ENCODE results near the gene NDOR1.

NDOR1 gene

DNA sequence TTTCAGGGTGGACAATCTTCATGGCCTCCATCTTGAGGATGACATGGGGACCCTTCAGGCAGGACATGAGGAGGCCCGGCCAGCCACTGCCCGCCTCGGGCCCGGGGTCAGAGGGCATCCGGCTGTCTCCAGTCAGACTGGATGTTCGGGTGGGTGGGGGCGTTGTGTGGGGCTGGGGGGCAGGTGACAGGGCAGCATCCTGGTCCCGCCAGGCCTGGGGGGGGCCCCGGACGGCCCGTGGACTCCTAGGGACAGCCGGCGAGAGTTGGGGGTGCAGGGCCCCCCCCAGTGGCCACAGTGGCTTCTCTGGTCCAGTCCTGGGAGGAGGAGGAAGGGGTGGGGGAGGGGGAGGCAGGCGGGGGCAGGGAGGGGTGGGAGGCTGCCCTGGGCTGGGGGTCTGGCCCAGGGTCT lies 15.6 kb downstream of the NDOR1 start:
- no peak overlapping the region for H3K4me3 ChIP-seq (ENCODE audit: low read depth, low read length)
- no peak overlapping the region for H3K18ac ChIP-seq (ENCODE audit: low read length)
- no peak overlapping the region for H3K14ac ChIP-seq (ENCODE audit: low read length)
- H2BK12ac ChIP-seq (ENCODE audit: low read length) = no peak overlapping the region
- H3K23ac ChIP-seq (ENCODE audit: low read length) = no peak overlapping the region
- H4K8ac ChIP-seq (ENCODE audit: low read depth, low read length) = no peak overlapping the region
- H3K4me2 ChIP-seq (ENCODE audit: low read length) = no peak overlapping the region
- peaks cover 10 to 12% of the 10 kb centered on the region in 2 experiments for H3K36me3 ChIP-seq (ENCODE audit: control insufficient read depth in 1 of 2, insufficient read depth in 2 of 2, low read length in 2 of 2)
- no peak overlapping the region for H3K27ac ChIP-seq (ENCODE audit: low read depth, low read length)
- no peak overlapping the region for H2AFZ ChIP-seq (ENCODE audit: insufficient read depth, low read length, poor library complexity)
- peaks cover 21 to 24% of the 10 kb centered on the region in 2 experiments for H3K4me1 ChIP-seq (ENCODE audit: control insufficient read depth in 1 of 2, insufficient read depth in 2 of 2, low read length in 2 of 2)
- H4K12ac ChIP-seq (ENCODE audit: low read depth, low read length) = no peak overlapping the region
- peaks cover 2% of the 10 kb centered on the region for H3K79me2 ChIP-seq (ENCODE audit: control insufficient read depth, insufficient read depth, low read length, poor library complexity)
- H3K9me3 ChIP-seq (ENCODE audit: insufficient read depth, low read depth, low read length) = no peaks in the 10 kb centered on the region
- no peak overlapping the region for H2AK5ac ChIP-seq (ENCODE audit: low read length)
- no CpG with 5 or more reads among the region's 14 CpGs for WGBS (ENCODE audit: extremely low coverage, insufficient coverage, insufficient read length)
- no peak overlapping the region for H4K91ac ChIP-seq (ENCODE audit: low read depth, low read length)
- DNase-seq = no peak
- H2BK5ac ChIP-seq (ENCODE audit: low read depth, low read length, poor library complexity) = no peak overlapping the region
- no peak overlapping the region for H3K9ac ChIP-seq (ENCODE audit: low read length)
- no peak overlapping the region for H2BK120ac ChIP-seq (ENCODE audit: insufficient read depth, low read length, poor library complexity)
- H3K79me1 ChIP-seq (ENCODE audit: low read length) = peaks cover 8% of the 10 kb centered on the region
- no peak overlapping the region for H3K4ac ChIP-seq (ENCODE audit: low read depth, low read length)
- no peaks in the 10 kb centered on the region for H3K27me3 ChIP-seq (ENCODE audit: insufficient read depth, low read length)

GRCh38 chr9:137221506-137222111 lies 16.1 kb downstream of the NDOR1 start:
- Histone ChIP-seq H3K9me3 (ENCODE audit: insufficient read depth, low read depth, low read length) (no peaks in the 10 kb centered on the region), H3K18ac (ENCODE audit: low read length) (no peak overlapping the region), H2BK12ac (ENCODE audit: low read length) (no peak overlapping the region), H3K14ac (ENCODE audit: low read length) (no peak overlapping the region), H3K4me2 (ENCODE audit: low read length) (peak overlapping the region; percentile 63), H3K4ac (ENCODE audit: low read depth, low read length) (no peak overlapping the region), H4K8ac (ENCODE audit: low read depth, low read length) (peak overlapping the region; percentile 26), H2BK120ac (ENCODE audit: insufficient read depth, low read length, poor library complexity) (no peak overlapping the region), H3K27ac (ENCODE audit: low read depth, low read length) (no peak overlapping the region), H2AFZ (ENCODE audit: insufficient read depth, low read length, poor library complexity) (peak overlapping the region; percentile 33), H4K12ac (ENCODE audit: low read depth, low read length) (no peak overlapping the region), H3K79me1 (ENCODE audit: low read length) (peaks cover 8% of the 10 kb centered on the region), H4K91ac (ENCODE audit: low read depth, low read length) (no peak overlapping the region), H3K27me3 (ENCODE audit: insufficient read depth, low read length) (no peaks in the 10 kb centered on the region), H2BK5ac (ENCODE audit: low read depth, low read length, poor library complexity) (no peak overlapping the region), H3K79me2 (ENCODE audit: control insufficient read depth, insufficient read depth, low read length, poor library complexity) (peaks cover 2% of the 10 kb centered on the region), H2AK5ac (ENCODE audit: low read length) (no peak overlapping the region), H3K23ac (ENCODE audit: low read length) (no peak overlapping the region), H3K36me3 (ENCODE audit: control insufficient read depth in 1 of 2, insufficient read depth in 2 of 2, low read length in 2 of 2) (peaks cover 4 to 7% of the 10 kb centered on the region in 2 experiments), H3K4me3 (ENCODE audit: low read depth, low read length) (peak overlapping the region; percentile 53), H3K4me1 (ENCODE audit: control insufficient read depth in 1 of 2, insufficient read depth in 2 of 2, low read length in 2 of 2) (peaks cover 24 to 27% of the 10 kb centered on the region in 2 experiments), H3K9ac (ENCODE audit: low read length) (no peak overlapping the region)
- no peak for DNase-seq
- no CpG with 5 or more reads among the region's 61 CpGs for WGBS (ENCODE audit: extremely low coverage, insufficient coverage, insufficient read length)

- no peak within 1 kb of the TSS for H2BK120ac ChIP-seq (ENCODE audit: insufficient read depth, low read length, poor library complexity)
- peak within 1 kb of the TSS; percentile 54 for H2AFZ ChIP-seq (ENCODE audit: insufficient read depth, low read length, poor library complexity)
- H3K14ac ChIP-seq (ENCODE audit: low read length) = peak within 1 kb of the TSS; percentile 14
- H3K9me3 ChIP-seq (ENCODE audit: insufficient read depth, low read depth, low read length) = peaks cover 2% of the 10 kb centered on the region
- peaks cover 2% of the 10 kb centered on the region for H3K79me2 ChIP-seq (ENCODE audit: control insufficient read depth, insufficient read depth, low read length, poor library complexity)
- H4K91ac ChIP-seq (ENCODE audit: low read depth, low read length) = peak within 1 kb of the TSS; percentile 15
- peak within 1 kb of the TSS; percentile 24 for H3K27ac ChIP-seq (ENCODE audit: low read depth, low read length)
- peak within 1 kb of the TSS; percentile 33 for H4K8ac ChIP-seq (ENCODE audit: low read depth, low read length)
- no peak within 1 kb of the TSS for H2BK5ac ChIP-seq (ENCODE audit: low read depth, low read length, poor library complexity)
- H3K4me2 ChIP-seq (ENCODE audit: low read length) = peak within 1 kb of the TSS; percentile 63
- peak within 1 kb of the TSS; percentile 12 for H3K4ac ChIP-seq (ENCODE audit: low read depth, low read length)
- H3K9ac ChIP-seq (ENCODE audit: low read length) = no peak within 1 kb of the TSS
- DNase-seq = no peak
- WGBS (ENCODE audit: extremely low coverage, insufficient coverage, insufficient read length) = no CpG with 5 or more reads among the region's 88 CpGs
- H3K4me3 ChIP-seq (ENCODE audit: low read depth, low read length) = peak within 1 kb of the TSS; percentile 62
- H3K36me3 ChIP-seq (ENCODE audit: control insufficient read depth in 1 of 2, insufficient read depth in 2 of 2, low read length in 2 of 2) = peaks cover 3 to 4% of the 10 kb centered on the region in 2 experiments
- no peak within 1 kb of the TSS for H3K23ac ChIP-seq (ENCODE audit: low read length)
- H2BK12ac ChIP-seq (ENCODE audit: low read length) = no peak within 1 kb of the TSS
- peaks cover 25 to 30% of the 10 kb centered on the region in 2 experiments for H3K4me1 ChIP-seq (ENCODE audit: control insufficient read depth in 1 of 2, insufficient read depth in 2 of 2, low read length in 2 of 2)
- H3K79me1 ChIP-seq (ENCODE audit: low read length) = peaks cover 8% of the 10 kb centered on the region
- peak within 1 kb of the TSS; percentile 34 for H2AK5ac ChIP-seq (ENCODE audit: low read length)
- no peak within 1 kb of the TSS for H3K18ac ChIP-seq (ENCODE audit: low read length)
- peak within 1 kb of the TSS; percentile 57 for H4K12ac ChIP-seq (ENCODE audit: low read depth, low read length)
- H3K27me3 ChIP-seq (ENCODE audit: insufficient read depth, low read length) = no peaks in the 10 kb centered on the region
Observed at GRCh38 chr9:137222190-137223077, 16.9 kb downstream of the NDOR1 start, which contains the start of gene RNF208. RNF208 (minus strand) TSS chr9:137222240; CDS start chr9:137221212, 1,028 bp downstream.

GRCh38 chr9:137223078-137223970 lies 17.8 kb downstream of the NDOR1 start:
- Histone ChIP-seq H4K12ac (ENCODE audit: low read depth, low read length) (peak overlapping the region; percentile 65), H4K91ac (ENCODE audit: low read depth, low read length) (peak overlapping the region; percentile 93), H3K4me3 (ENCODE audit: low read depth, low read length) (peak overlapping the region; percentile 79), H3K9me3 (ENCODE audit: insufficient read depth, low read depth, low read length) (peaks cover 2% of the 10 kb centered on the region), H3K14ac (ENCODE audit: low read length) (peak overlapping the region; percentile 62), H3K4ac (ENCODE audit: low read depth, low read length) (peak overlapping the region; percentile 90), H2AFZ (ENCODE audit: insufficient read depth, low read length, poor library complexity) (peak overlapping the region; percentile 76), H3K27me3 (ENCODE audit: insufficient read depth, low read length) (no peaks in the 10 kb centered on the region), H3K79me2 (ENCODE audit: control insufficient read depth, insufficient read depth, low read length, poor library complexity) (peaks cover 2% of the 10 kb centered on the region), H3K18ac (ENCODE audit: low read length) (peak overlapping the region; percentile 94), H3K9ac (ENCODE audit: low read length) (peak overlapping the region; percentile 96), H3K79me1 (ENCODE audit: low read length) (peaks cover 8% of the 10 kb centered on the region), H3K23ac (ENCODE audit: low read length) (no peak overlapping the region), H2BK120ac (ENCODE audit: insufficient read depth, low read length, poor library complexity) (peak overlapping the region; percentile 39), H2BK12ac (ENCODE audit: low read length) (no peak overlapping the region), H3K4me1 (ENCODE audit: control insufficient read depth in 1 of 2, insufficient read depth in 2 of 2, low read length in 2 of 2) (peaks cover 22 to 30% of the 10 kb centered on the region in 2 experiments), H3K27ac (ENCODE audit: low read depth, low read length) (peak overlapping the region; percentile 24), H4K8ac (ENCODE audit: low read depth, low read length) (peak overlapping the region; percentile 91), H2BK5ac (ENCODE audit: low read depth, low read length, poor library complexity) (peak overlapping the region; percentile 18), H3K4me2 (ENCODE audit: low read length) (peak overlapping the region; percentile 94), H3K36me3 (ENCODE audit: control insufficient read depth in 1 of 2, insufficient read depth in 2 of 2, low read length in 2 of 2) (peaks cover 0 to 3% of the 10 kb centered on the region in 2 experiments), H2AK5ac (ENCODE audit: low read length) (peak overlapping the region; percentile 8)
- DNase-seq = peak; percentile 98
- no CpG with 5 or more reads among the region's 63 CpGs for WGBS (ENCODE audit: extremely low coverage, insufficient coverage, insufficient read length)

All from trophoblast cell (in vitro differentiated cells and primary cell).